NCI-H1092 treated with DMSO at 0.1 percent for 48 hours (cell line): ENCODE results near the gene ZBED6.
"Not testable (repeated sequence)": the region's sequence is repeated elsewhere in the genome, so short reads cannot be mapped to it uniquely, and the experiment has no call there.

Experiments used
- DNase-seq: peaks from one replicate; lab custom pipeline; 2025; lab: John Stamatoyannopoulos, UW

ZBED6 gene

GRCh38 chr1:203781962-203782361 lies 13.5 kb upstream of the ZBED6 start:
- DNase-seq = no peak

GRCh38 chr1:203789966-203790365 lies 5.5 kb upstream of the ZBED6 start:
- DNase-seq = no peak

GRCh38 chr1:203791498-203791897 lies 3.9 kb upstream of the ZBED6 start:
- no peak for DNase-seq

GRCh38 chr1:203792486-203792885 lies 2.9 kb upstream of the ZBED6 start:
- DNase-seq = no peak

GRCh38 chr1:203793561-203793960 lies 1.9 kb upstream of the ZBED6 start:
- DNase-seq = not testable (repeated sequence)

GRCh38 chr1:203794764-203795440 lies 521 bp upstream of the ZBED6 start:
- DNase-seq = no peak

- DNase-seq = peak; percentile 48
Observed at GRCh38 chr1:203796236-203796605, 798 bp downstream of the ZBED6 start.

GRCh38 chr1:203797216-203797615 lies 1.8 kb downstream of the ZBED6 start:
- no peak for DNase-seq

- no peak for DNase-seq
Observed at GRCh38 chr1:203797948-203798655, 2.7 kb downstream of the ZBED6 start.

GRCh38 chr1:203799157-203799556 lies 3.7 kb downstream of the ZBED6 start:
- DNase-seq = no peak

- no peak for DNase-seq
Observed at GRCh38 chr1:203799971-203800370, 4.5 kb downstream of the ZBED6 start.

- no peak for DNase-seq
Observed at GRCh38 chr1:203805689-203806088, 10.3 kb downstream of the ZBED6 start.

GRCh38 chr1:203807196-203807595 lies 11.8 kb downstream of the ZBED6 start:
- DNase-seq = no peak

- DNase-seq = no peak
Observed at GRCh38 chr1:203813581-203814341, 18.3 kb downstream of the ZBED6 start.

- DNase-seq = no peak
Observed at GRCh38 chr1:203818399-203818798, 23.0 kb downstream of the ZBED6 start.

- DNase-seq = no peak
Observed at GRCh38 chr1:203823306-203823705, 27.9 kb downstream of the ZBED6 start.

- DNase-seq = no peak
Observed at GRCh38 chr1:203826175-203826574, 30.8 kb downstream of the ZBED6 start.

GRCh38 chr1:203828002-203828401 lies 32.6 kb downstream of the ZBED6 start:
- DNase-seq = no peak

GRCh38 chr1:203828503-203828902 lies 33.1 kb downstream of the ZBED6 start:
- DNase-seq = no peak

- not testable (repeated sequence) for DNase-seq
Observed at GRCh38 chr1:203829247-203829646, 33.8 kb downstream of the ZBED6 start.

- no peak for DNase-seq
Observed at GRCh38 chr1:203835476-203835875, 40.1 kb downstream of the ZBED6 start.

GRCh38 chr1:203839081-203839480 lies 43.7 kb downstream of the ZBED6 start:
- DNase-seq = no peak

GRCh38 chr1:203840208-203840808 lies 44.9 kb downstream of the ZBED6 start:
- no peak for DNase-seq
